ENCODE measurements around the gene GSAP. TPM values are rescaled to one million over a fixed set of nuclear protein-coding genes. Genes with fewer than 3 reads are reported as not detected.

GSAP gene
- 2.1 and 2.7 TPM in 2 replicates for total RNA-seq

DNA sequence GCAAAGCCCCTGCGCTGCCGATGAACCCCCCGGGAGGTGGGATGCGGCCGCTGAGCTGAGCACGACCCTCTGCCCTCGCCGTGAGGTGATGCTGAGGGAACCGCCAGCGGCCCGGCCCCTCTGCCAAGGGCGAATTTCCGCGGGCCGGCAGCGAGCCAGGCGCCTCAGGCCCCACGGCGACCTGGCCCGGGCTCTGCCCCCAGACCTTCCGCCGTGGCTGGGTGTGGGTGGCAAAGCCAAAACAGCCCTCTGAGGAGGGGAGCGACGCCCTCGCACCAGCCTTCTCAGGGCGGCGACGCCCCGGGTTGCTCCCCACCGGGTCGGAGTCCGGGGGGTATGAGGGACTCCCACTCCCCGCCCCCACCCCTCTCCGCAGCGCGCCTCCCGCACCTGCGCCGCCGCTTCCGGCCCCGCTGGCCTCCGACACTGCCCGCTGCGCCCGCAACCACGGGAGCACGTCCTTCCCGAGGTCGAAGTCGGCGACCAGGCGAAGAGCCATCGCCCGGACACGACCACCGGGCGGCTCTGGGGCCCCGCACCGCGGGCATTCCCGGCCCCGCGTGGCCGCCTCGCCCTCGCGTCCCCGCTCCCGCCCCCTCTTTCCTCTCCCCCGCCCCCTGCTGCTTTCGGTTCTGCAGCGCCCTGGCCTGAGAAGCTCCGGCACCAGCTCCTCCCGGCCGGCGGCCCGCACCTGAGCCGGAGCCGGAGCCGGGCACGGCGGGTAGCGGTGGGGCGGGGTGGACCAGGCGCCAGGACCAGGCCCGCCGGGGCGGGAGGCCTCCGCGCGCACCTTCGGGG lies at the start of gene GSAP:
GSAP (minus strand) TSS at position 527 of the 798 bp plus-strand sequence; CDS start at position 499, 28 bp downstream.

Other genes with a start within 250 kb of the GSAP start
- 616 and 760 TPM in 2 replicates for gene FGL2, start 216.5 kb downstream of the GSAP start, total RNA-seq
- gene PTPN12, start 120.9 kb upstream of the GSAP start, total RNA-seq, result 29.9 and 31.6 TPM in 2 replicates

Measured in aortic smooth muscle cell (primary cell).